OCI-M1 (cell line): ENCODE measurements around the gene SPTA1.

Experiments used
- DNase-seq: peaks from one replicate; lab custom pipeline; 2025; lab: John Stamatoyannopoulos, UW

SPTA1 gene

GRCh38 chr1:158685085-158685484 lies 1.4 kb downstream of the SPTA1 start:
- DNase-seq, result peak; percentile 64

- no peak for DNase-seq
Measured at GRCh38 chr1:158681606-158682005, 4.9 kb downstream of the SPTA1 start.

- no peak for DNase-seq
Measured at GRCh38 chr1:158679289-158679688, 7.2 kb downstream of the SPTA1 start.

- peak; percentile 22 for DNase-seq
Measured at GRCh38 chr1:158675563-158676323, 10.8 kb downstream of the SPTA1 start.

GRCh38 chr1:158674302-158674701 lies 12.2 kb downstream of the SPTA1 start:
- no peak for DNase-seq

GRCh38 chr1:158666037-158666436 lies 20.5 kb downstream of the SPTA1 start:
- DNase-seq, result no peak

GRCh38 chr1:158654571-158654970 lies 31.9 kb downstream of the SPTA1 start:
- DNase-seq, result peak; percentile 24

- peak; percentile 19 for DNase-seq
Measured at GRCh38 chr1:158654086-158654485, 32.4 kb downstream of the SPTA1 start.

- DNase-seq, result no peak
Measured at GRCh38 chr1:158652721-158653334, 33.7 kb downstream of the SPTA1 start.

GRCh38 chr1:158649052-158649451 lies 37.5 kb downstream of the SPTA1 start:
- peak; percentile 81 for DNase-seq

GRCh38 chr1:158646465-158646864 lies 40.0 kb downstream of the SPTA1 start:
- DNase-seq, result peak; percentile 53

- DNase-seq, result no peak
Measured at GRCh38 chr1:158644449-158644848, 42.1 kb downstream of the SPTA1 start.

- no peak for DNase-seq
Measured at GRCh38 chr1:158638904-158639303, 47.6 kb downstream of the SPTA1 start.

- no peak for DNase-seq
Measured at GRCh38 chr1:158638146-158638545, 48.4 kb downstream of the SPTA1 start.

- DNase-seq, result no peak
Measured at GRCh38 chr1:158613764-158614163, 72.8 kb downstream of the SPTA1 start.

- no peak for DNase-seq
Measured at GRCh38 chr1:158611916-158612315, 74.6 kb downstream of the SPTA1 start.

GRCh38 chr1:158607296-158607695 lies 79.2 kb downstream of the SPTA1 start:
- no peak for DNase-seq

GRCh38 chr1:158604968-158605367 lies 81.5 kb downstream of the SPTA1 start, which contains the start of gene OR10Z1:
Gene OR10Z1 (plus strand): TSS chr1:158605268. CDS start chr1:158606439, 1,171 bp downstream.
- no peak for DNase-seq

- peak; percentile 41 for DNase-seq
Measured at GRCh38 chr1:158600735-158601134, 85.8 kb downstream of the SPTA1 start.

- DNase-seq, result no peak
Measured at GRCh38 chr1:158586942-158587341, 99.6 kb downstream of the SPTA1 start.

- no peak for DNase-seq
Measured at GRCh38 chr1:158583962-158584361, 102.6 kb downstream of the SPTA1 start.

- DNase-seq, result no peak
Measured at GRCh38 chr1:158579733-158580132, 106.8 kb downstream of the SPTA1 start, which contains the start of gene OR10X1. Gene OR10X1 (minus strand): TSS chr1:158579899. CDS start chr1:158579899, 0 bp downstream.

- no peak for DNase-seq
Measured at GRCh38 chr1:158577561-158577960, 109.0 kb downstream of the SPTA1 start.
